Stimulated activated CD8-positive, alpha-beta memory T cell treated with anti-CD3 and anti-CD28 coated beads, Interleukin-7, amount 100 ng/mL, for 48 hours (primary cell): Measurements from ENCODE around the gene NAPB.

Experiments used
- DNase-seq, 2 donors: peaks; one replicate each; pipeline ENCODE4 v3.0.0-alpha.2; 2020; ENCODE audit warnings: low read depth in 1 of 2; ENCODE audit errors: extremely low read depth in 1 of 2

Gene NAPB

GRCh38 chr20:23438661-23439060, 17.4 kb upstream of the NAPB start:
- no peak for DNase-seq

GRCh38 chr20:23437126-23437899, 16.0 kb upstream of the NAPB start:
- DNase-seq: no peak

GRCh38 chr20:23436681-23437080, 15.4 kb upstream of the NAPB start:
- no peak for DNase-seq

- no peak for DNase-seq
Measured at GRCh38 chr20:23435626-23436539, 14.6 kb upstream of the NAPB start.

GRCh38 chr20:23434521-23435313, 13.4 kb upstream of the NAPB start:
- DNase-seq: no peak

- no peak for DNase-seq
Measured at GRCh38 chr20:23433628-23434027, 12.3 kb upstream of the NAPB start.

- DNase-seq: no peak
Measured at GRCh38 chr20:23425129-23425528, 3.8 kb upstream of the NAPB start.

GRCh38 chr20:23419995-23420901, 1.0 kb downstream of the NAPB start:
- DNase-seq: no peak

- DNase-seq: no peak
Measured at GRCh38 chr20:23419657-23419994, 1.7 kb downstream of the NAPB start.

GRCh38 chr20:23417861-23418260, 3.4 kb downstream of the NAPB start:
- DNase-seq: no peak

- no peak for DNase-seq
Measured at GRCh38 chr20:23415959-23416583, 5.2 kb downstream of the NAPB start.

GRCh38 chr20:23415555-23415954, 5.7 kb downstream of the NAPB start:
- no peak for DNase-seq

- no peak for DNase-seq
Measured at GRCh38 chr20:23414526-23415188, 6.6 kb downstream of the NAPB start.

- DNase-seq: no peak
Measured at GRCh38 chr20:23413862-23414422, 7.3 kb downstream of the NAPB start.

- DNase-seq: no peak
Measured at GRCh38 chr20:23412026-23412425, 9.3 kb downstream of the NAPB start.

- DNase-seq: no peak
Measured at GRCh38 chr20:23410916-23411695, 10.2 kb downstream of the NAPB start.

- DNase-seq: no peak
Measured at GRCh38 chr20:23409800-23410199, 11.5 kb downstream of the NAPB start.

- DNase-seq: no peak
Measured at GRCh38 chr20:23408957-23409356, 12.3 kb downstream of the NAPB start.
